Cardiac fibroblast (primary cell): ENCODE results near the gene TNS1.

Experiments
- DNase-seq, 2 donors: peaks; one replicate each; pipeline versions ENCODE4 v3.0.0 to v3.0.0-alpha.2; 2010; ENCODE audit warnings: low read depth in 2 of 2
- H3K4me3 ChIP-seq, 2 donors: replicated peaks in 1 of 2; 1 replicate in 1 of 2; 2 replicates in 1 of 2; pipeline ENCODE4 v1.5.1; 2011; ENCODE audit warnings: low read depth in 2 of 2, low read length in 2 of 2, mild to moderate bottlenecking in 2 of 2, moderate library complexity in 1 of 2
- TF ChIP-seq, protein P1 (sequence below): IDR thresholded peaks from one replicate; pipeline ENCODE4 v1.5.1; 2011; ENCODE audit warnings: low read depth, mild to moderate bottlenecking, low read length, inconsistent platforms

The TNS1 gene

DNA sequence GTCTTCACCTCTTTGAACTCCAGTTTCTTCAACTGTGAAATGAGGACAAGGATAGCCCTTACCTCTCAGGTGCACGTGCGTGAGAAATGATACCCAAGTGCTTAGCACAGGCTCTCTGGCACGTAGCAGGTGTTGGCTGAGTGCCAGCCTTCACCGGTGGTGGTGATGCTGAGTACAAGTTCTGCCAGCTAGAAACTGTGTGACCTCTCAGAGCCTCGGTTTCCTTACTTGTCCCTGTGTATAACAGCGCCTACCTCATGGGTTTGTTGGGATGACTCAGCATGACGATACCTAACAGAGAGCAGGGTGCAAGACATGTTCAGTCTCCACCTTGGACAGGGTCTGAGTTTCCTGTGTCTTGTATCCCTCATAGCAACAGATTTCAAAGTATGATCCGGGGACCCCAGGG is 205.1 kb downstream of the TNS1 start:
- no peak for DNase-seq
- no peak overlapping the region for H3K4me3 ChIP-seq
- TF ChIP-seq, protein P1, sequence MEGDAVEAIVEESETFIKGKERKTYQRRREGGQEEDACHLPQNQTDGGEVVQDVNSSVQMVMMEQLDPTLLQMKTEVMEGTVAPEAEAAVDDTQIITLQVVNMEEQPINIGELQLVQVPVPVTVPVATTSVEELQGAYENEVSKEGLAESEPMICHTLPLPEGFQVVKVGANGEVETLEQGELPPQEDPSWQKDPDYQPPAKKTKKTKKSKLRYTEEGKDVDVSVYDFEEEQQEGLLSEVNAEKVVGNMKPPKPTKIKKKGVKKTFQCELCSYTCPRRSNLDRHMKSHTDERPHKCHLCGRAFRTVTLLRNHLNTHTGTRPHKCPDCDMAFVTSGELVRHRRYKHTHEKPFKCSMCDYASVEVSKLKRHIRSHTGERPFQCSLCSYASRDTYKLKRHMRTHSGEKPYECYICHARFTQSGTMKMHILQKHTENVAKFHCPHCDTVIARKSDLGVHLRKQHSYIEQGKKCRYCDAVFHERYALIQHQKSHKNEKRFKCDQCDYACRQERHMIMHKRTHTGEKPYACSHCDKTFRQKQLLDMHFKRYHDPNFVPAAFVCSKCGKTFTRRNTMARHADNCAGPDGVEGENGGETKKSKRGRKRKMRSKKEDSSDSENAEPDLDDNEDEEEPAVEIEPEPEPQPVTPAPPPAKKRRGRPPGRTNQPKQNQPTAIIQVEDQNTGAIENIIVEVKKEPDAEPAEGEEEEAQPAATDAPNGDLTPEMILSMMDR: no peak

DNA sequence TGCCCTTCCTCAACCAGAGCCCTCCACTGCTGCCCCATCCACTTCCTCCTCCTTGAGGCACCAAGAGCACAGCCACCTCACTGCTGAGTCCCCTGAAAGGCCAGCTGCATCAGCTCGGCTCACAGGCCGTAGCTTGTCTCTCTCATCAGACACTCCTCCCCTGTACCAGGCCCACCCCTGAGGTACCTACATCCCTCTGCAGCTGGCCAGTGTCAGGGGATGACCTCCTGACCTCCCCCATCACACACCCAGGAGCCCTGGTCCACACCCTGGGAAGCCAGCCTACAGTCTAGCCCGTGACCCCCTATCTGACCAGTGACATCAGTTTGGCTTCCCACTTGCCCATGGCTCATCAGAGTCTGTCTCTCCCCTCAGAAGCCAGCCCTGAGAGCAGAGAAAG is 205.6 kb downstream of the TNS1 start:
- H3K4me3 ChIP-seq: no peak overlapping the region
- TF ChIP-seq, protein P1: no peak
- no peak for DNase-seq

DNA sequence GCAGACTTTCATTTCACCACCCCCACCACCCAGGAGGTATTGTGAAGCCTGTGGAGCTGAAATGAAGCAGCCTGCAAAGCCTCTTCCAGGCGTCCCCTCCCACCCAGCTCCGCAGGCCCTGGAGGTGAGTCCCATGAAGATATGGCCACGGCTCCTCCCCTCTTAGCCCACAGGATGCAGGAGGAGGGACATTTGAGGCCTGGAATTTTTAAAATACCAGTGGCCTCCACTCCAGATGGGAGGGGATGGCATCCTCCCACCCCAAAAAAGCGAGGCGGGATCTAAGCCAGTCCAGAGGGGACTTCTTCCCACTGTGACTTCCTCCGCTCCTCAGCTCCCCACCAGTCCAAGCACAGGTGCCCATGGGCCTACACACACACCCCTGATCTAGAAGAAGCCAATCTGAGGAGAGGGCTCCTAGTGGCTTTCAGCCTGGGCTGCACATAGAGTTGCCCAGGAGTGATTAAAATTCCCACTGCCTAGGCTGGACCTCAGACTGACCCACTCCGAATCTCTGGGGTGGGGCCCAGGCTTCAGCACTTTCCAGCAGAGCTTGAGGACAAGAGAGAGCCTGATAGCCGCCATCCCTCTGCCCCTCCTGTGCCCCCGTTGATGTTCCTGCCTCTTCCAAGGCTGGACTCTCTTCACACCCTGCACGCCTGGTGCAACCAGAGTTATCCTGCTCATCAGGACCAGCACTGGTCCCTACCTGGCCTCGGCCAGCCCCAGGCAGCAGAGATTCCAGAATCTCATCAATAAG is 206.9 kb downstream of the TNS1 start:
- no peak overlapping the region for H3K4me3 ChIP-seq
- no peak for DNase-seq
- TF ChIP-seq, protein P1: no peak

DNA sequence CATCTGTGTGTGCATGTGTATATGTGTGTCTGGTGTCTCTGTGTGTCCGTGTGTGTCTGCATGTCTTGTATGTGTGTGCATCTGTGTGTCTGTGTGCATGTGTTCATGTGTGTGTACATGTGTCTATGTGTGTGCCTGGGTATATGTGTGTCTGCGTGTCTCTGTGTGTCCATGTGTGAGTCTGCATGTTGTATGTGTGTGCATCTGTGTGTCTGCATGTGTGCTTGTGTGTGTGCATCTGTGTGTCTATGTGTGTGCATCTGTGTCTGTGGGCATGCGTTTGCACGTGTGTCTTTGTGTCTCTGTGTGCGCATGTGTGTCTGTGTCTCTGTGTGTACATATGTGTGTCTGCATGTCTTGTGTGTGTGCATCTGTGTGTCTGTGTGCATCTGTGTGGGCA is 207.7 kb downstream of the TNS1 start:
- DNase-seq: no peak
- H3K4me3 ChIP-seq: no peak overlapping the region
- TF ChIP-seq, protein P1: no peak

DNA sequence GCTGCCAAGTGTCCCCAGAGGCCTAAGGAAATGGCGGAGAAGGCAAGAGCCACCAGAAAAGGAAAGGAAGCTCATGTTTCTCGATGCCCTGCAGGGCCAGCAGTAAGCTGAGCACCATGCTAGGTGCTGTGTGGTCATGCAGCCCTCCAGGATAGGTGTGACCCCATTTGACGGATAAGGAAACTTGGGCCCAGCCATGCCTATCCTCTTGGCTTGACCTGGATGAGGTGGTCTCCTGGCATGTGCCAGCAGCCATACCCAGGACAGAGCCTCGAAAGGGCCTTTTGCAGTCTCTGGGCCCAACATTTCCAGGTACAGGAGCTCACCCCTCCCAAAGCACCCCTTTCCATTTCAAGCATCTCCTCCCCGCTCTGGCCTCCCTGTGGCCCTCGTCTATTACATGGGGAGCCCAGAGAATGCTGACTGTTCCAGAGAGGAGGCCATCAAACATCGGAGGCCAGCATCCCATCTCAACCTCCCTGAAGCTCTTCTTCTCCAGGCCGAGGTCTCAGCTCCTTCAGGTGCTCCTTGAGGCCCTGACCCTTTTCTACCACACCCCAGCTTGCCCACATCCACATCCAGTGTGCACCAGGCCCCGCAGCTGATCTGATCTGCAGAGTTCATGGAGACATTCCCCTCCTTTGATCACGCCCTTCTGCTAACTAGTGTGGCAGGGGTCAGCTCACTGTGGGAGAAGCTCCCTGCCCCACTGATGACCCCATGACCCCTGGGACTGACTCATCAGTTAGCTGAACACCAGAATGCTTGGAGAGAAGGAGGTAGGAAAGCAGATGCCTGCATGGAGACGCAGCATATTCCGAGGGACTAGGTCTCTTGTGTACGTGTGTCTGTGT is 208.4 kb downstream of the TNS1 start:
- no peak overlapping the region for H3K4me3 ChIP-seq
- no peak for DNase-seq
- TF ChIP-seq, protein P1: no peak

DNA sequence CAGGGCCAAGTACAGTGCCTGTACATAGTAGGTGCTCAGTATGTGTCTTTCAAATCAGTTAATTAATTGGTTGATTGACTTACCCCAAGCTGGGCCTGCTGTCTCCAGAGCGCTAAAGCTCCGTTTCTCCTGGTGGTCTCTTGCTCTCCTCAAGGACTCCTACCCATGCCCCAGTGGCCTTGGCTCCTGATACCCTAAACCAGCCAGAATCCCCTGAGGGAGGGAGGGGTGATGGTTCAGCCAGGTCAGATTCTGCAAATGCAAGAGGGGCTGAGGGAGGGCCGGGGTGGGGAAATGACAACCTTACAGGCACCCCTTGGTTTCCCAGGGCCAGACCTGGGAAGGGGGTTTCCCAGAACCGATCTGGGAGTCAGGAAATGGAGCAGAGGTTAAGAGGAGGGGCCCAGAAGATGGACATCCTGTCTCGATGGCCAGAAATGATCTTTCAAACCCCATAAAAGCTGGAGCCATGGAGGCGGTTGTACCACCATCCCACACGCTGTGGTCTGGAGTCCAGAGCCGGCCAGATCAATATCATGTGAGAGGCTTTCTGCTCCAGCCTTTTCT is 209.1 kb downstream of the TNS1 start:
- H3K4me3 ChIP-seq: no peak overlapping the region
- TF ChIP-seq, protein P1: no peak
- no peak for DNase-seq
